GM04503 (cell line): ENCODE results near the gene WNT11.

Experiments used
- DNase-seq: peaks from one replicate; pipeline ENCODE4 v3.0.0-alpha.2; 2012; ENCODE audit warnings: low read depth

Gene WNT11

DNA sequence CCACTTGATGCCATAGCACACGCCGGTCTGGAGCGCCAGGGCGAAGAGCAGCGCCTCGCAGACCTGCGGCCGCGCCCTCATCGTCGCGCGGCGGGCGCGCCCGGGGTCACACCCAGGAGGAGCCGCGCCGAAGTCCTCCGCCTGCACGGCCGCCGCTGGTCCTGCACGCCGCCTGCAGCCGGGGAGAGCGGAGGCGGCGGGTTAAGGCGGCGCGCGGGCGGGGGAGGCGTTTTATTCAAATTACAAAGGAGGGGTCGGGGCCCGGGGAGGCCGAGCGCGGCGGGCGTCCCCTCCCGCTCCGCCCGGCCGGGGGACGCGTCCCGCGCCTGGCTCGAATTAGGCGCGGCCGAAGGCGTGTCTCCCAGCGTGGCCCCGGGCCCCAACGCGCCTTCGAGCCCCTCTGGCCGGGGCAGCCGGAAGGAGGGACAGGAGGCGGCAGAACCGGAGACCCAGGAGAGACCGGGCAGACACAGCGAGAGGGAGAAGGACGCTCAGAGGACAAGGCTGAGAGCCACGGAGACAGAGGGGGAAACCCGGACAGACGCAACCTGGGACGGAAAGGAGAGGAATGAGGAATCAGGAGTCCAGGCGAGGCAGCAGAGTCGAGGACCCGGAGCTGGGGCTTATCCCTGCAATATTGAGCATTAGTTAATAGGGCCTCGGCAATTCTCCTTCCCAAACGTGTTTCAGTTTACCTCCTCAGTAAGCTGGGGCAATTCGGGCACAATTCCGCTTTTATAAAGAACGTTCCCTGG, at the start of gene WNT11:
Gene WNT11, minus strand, starts transcription at position 176 of the 755 bp plus-strand sequence. Its CDS starts 95 bp downstream, at position 81.
- no peak for DNase-seq

DNA sequence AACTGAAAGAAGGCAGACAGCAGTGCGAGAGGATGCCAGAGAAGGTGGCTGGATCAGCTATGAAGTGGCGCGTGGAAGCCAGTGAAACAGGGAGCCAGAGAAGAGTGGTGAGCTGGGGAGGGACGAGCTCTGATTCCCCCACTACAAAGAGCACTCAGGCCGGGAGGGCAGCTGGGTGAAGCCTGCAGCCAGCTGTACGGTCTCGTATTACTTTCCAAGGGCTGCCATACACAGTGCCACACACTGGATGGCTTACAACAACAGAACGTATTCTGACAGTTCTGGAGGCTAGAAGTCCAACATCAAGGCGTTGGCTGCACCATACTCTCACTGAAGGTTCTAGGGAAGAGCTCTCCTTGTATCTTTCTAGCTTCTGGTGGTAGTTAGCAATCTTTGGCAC, 47.1 kb upstream of the WNT11 start:
- no peak for DNase-seq

DNA sequence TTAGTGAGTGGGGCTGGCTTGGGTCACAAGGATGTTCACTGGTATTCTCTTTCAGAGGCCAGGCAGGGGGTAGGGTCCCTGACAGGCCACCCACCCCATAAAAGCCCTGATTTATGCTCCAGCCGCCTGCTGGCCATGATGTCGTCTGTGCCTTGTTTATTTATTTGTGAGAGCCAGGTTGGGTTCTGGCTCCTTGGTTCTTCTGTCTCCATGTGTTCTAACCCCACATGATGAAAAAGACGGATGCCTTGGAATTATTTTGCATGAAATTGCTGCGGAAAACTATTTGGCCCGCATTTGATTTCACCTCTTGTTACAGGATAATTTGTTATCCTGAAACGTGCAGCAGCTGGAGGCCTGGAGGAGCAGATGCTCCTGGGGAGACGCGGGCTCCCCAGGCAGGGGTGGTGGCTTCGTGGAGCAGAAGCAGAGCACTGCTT, 46.3 kb upstream of the WNT11 start:
- no peak for DNase-seq

DNA sequence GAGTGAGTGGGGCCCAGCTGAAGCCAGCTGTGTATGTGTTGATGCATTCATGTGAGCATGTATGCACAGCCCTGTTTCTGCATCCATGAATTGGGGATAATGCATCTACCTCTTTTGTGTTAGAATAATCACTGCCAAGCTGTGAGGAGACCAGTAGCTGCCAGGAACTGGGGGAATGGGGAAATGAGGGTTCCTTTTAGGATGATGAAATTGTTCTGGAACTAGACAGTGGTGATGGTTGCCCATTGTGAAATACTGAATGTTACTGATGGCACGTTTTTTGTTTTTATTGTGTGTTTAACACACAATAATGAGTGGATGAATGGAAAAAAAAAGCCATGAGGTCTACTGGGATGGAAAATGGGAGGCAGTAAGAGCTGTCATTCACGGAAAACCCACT, 45.3 kb upstream of the WNT11 start:
- DNase-seq = peak; percentile 23

DNA sequence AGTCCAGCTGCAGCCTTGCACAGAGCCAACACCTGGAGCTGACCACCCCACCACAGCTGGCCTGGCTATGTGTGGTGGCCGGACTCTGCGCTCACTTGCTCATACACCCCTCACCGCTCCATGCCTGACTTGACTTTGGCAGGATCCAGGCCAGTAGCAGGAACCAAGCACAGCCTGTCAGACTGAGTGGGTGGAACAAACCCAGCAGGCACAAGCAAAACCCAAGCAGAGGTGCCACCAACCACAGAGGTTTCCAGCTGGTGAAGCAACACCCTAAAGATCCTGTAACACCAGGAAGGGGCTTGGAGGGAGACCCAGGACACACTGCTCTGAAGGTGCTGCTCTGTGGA, 44.9 kb upstream of the WNT11 start:
- DNase-seq = no peak

DNA sequence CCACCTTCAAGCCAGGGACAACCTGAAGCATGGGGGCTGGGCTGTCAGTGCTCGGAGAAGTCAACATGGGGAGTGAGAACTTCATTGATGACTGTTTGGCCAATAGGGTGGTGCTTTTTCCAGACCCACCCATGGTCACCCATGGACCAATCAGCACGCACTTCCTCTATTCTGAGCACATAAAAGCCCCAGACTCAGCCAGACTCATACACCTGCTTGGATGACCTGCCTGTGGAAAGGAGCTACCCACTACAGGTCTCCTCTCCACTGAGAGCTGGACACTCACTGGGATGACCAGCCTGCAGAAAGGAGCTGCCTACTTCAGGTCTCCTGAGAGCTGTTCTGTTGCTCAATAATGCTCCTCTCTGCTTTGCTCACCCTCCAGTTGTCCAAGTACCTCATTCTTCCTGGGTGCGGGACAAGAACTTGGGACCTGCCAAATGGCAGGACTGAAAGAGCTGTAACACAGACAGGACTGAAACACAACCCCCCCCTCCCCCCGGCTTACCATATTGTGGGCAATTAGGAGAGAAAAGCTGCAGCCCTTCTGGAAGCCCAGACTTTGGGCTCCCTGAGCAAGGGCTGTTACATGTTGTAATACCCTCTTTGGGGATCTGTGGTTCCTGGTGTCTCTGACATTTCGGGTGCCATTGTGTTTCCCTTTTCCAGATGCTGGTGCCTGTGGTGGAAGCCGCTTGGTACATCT, 44.4 kb upstream of the WNT11 start:
- no peak for DNase-seq

DNA sequence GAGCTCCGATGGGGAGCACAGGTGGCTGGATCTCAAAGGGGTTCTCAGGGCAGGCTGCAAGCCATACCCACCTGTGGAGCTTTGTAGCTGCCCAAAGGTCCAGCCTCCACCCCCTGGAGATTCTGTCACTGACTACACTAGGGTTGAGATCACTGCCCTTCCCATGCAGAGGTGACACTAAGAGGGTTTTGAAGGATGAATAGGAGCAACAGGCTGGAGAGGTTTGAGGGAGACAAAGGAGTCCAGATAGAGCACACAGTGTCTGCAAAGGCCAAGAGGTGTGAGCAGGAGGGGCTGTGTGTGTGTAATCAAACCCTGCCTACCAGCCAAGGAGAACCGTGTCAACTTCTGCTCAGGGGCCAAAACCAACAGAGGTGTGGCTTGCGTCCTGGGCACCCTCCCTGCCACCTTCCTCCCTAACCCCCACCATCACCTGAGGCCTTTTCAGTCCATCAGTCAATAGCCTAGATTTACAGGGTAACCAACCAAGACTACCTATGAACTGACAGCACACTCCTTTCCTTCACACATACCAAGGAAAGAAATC, 43.0 kb upstream of the WNT11 start:
- DNase-seq = no peak

DNA sequence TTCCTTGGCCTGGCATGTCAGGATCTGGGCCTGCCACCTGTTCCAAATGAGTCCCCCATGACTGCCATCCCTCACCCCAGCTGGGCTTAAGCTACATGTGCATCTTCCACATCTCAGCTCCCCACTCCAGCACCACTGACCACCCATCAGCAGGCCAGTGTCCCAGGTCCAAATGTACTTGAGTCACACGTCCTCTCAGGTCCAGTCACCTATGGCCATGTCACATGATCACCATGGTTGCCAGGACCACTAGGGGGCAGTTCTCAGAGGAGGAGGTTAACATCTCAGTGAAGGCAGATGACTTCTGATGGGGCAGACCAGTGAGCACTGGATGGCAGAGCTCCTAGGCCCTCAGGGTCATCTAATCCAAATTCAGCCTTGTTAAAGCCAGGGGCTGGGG, 41.9 kb upstream of the WNT11 start:
- DNase-seq = no peak

DNA sequence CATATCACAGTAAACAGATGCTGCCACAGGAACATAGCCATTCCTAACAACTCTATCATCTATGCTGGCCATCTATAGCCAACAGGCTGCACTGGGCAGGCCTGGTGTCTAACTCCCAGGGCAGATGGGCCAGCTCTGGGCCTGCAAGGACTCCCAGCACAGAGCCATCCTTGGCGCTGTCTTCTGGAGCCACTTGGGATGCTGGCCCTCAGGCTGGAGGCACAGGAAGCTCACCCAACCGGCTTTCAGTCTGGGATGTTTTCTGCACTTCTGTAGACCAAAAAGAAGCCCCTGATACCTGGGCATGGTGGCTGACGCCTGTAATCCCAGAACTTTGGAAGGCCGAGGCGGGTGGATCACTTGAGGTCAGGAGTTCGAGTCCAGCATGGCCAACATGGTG, 40.8 kb upstream of the WNT11 start:
- no peak for DNase-seq

DNA sequence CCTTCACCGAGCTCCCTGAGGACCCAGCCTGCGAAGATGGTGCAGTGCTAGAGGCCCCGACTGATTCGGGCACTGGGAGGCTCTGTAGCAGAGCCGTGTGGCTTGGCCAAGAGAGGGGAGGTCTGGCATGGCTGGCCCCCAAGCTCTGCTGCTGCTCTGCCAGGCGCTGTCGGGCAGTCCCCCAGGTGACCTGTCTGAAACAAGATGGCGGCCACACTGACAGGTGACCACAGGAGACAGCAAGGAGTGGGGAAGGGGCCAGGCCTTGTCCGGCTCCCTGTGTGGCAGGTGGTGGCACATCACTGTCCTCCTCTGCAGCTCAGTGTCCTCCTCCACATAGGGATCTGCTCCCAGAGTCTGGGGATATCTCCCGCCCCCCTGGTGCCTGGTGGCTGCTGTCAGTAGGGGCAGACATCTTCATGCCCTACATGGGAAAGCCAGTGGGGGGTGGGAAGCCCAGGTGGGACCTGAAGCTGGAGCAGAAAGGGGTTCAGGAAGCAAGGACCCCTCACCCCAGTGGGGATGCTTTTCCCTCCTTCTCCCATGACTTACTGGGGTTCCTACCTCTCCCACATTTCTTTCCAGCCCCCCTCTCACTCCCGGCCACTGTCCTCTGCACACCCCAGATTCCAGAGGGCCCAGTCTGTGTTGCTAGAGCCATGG, 40.1 kb upstream of the WNT11 start:
- DNase-seq = no peak

DNA sequence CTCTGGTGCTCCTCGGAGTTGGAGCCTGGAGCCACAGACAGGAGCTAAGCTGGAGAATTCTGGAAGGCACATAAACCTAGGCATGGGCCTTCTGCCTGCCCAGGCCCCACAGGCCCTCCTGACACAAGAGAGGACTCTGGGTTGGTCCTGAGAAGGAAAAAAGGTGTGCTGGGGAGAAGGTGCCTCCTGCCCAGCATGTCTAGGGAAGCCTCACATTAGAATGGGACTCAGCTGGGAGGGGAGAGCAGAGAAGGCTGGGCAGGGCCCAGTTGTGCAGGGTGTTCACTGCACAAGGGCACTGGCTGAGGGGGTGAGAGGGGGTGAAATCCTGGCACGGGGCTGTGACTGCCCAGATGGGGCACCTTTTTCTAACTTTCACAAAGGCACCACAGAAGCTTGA, 39.4 kb upstream of the WNT11 start:
- no peak for DNase-seq

DNA sequence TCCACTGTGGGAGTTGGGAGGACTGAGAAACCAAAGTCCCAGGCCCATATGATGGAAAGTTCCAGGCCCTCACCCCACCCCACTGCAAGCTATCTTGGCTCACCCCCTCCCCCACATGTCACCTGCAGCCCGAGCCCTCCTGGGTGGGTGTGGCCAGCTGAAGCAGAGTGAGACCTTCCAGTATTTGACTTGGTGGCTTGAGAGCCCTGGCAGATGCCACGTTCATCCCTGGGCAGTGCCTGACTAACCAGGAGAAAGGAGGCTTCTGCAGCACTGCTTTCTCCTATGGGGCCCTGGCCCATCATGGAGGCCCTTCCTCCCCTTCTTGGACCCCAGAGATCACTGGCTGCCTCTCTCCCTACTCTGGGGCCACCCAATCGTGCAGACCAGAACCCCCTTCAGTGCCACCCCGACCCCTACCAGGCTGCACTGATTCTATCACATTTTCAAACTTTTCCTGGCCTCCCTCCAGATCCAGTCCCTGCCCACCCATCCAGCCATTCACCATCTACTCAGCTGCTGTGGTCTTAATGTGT, 38.1 kb upstream of the WNT11 start:
- DNase-seq = no peak

DNA sequence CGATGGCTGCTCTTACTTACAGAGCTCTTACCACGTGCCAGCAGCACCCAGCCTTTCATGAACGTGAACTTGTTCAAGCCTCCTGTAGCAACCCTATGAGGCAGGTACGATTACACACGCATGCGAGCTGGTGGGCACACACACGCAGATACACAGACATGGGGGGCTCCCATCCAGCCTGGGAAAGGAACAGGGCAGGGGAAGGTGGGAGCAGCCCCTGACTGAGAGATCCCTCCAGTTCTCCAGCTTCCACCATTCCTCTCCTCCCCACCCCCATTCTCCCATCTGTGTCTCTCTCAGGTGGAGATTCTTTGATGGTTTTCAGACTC, 37.6 kb upstream of the WNT11 start:
- DNase-seq = no peak

DNA sequence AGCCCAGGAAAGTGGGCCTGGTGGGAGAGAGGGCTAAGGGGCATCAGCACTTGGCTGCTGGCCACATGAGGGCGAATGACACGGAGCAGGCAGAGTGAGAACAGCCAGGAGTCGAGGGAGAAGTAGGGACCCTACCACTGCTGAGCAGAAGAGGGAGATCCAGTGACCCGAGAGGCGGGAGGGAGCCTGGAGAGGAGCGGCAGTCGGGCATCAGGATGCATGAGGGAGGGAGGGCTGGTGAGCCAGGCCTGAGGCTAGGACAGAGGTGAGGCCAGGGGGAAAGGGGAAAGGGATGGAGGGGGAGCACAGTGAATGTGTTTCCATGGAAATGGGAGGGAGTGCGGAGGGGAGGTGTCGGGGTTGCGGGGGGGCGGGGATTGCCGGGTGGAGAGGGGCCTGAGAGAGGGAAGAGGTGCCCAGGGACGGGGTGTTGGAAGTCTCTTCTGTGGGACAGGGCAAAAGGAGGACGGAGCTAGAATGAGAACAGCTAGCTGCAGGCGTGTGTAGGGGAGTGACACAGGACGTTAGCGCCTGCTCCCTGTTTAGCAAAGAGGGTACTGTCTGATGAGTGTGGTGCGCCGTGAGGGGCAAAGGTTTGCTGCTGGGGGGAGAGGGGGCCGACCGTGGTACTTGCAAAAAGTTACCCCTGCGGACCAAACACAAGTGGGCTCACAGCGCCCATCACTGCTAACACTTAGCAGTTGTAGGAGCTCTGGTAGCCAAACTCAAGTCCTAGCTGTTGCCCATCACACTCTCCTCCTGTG, 37.1 kb upstream of the WNT11 start:
- DNase-seq = no peak

DNA sequence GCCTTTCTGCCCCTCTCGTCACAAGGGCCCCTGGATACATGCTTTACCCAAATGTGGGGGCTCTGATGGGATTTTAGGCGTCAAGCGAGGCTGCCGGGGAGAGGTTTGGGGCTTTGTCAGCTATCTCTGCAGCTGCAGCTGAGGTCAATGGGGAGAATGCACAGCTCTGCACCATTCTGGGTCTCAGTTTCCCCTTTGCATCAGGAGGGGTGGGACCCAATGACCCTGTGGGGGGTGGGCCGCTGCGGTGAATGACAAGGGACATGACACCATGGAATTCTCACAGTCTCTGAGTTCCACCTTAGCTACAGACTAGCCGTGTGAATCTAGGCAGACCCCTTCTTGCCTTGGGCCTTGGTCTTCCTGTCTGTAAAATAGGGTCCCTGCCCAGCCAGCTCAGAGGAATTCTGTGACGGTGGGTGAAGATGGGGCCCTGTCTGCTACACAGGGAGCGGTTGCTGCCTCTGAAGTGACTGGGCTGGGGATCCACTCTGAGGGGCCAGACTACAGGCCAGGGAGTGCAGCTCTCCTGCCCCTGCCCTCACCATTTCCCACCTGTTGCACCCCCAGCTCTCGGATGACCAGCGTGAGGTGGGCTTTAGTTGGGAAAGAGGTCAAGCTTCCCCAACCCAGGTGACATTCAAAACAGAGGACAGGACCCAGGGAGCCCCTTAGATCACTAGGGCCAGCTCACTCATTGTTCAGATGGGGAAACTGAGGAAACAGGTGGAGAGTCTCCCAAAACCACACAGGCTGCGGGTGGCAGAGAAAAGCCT, 35.9 kb upstream of the WNT11 start:
- no peak for DNase-seq

DNA sequence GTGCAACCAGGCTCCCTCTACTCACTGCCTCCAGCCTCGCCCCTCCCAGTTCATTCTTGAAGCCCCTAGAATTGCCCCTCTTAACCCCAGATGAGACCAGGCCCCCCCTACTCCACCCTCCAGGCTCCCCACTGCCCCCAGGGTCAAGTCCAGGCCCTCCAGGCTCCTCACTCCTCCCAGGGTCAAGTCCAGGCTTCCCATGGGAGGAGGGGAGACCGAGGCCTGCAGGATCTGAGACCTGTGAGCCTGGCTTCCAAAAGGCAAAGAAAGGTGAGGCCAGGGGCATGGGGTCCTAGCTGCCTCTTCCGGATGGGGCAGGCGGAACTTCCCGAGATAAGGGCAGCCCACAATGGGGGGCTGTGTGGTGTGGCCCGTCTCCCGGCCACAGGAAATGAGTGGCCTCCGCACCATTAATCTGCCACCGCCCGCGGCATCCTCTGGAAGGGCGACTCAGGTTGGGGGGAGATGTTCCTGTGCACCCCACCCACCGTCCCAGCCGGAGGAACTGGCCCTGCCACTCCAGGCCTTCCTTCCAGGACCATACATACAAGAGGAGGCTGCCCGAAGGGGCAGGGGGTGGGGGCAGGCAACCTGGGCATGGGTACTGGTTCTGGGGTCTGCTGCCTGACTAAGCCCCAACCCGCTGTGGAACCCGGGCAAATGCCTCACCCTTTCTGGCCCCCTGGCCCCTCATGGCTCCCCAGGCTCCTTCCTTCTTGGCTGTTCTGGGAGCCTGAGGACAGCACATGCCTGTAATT, 35.1 kb upstream of the WNT11 start:
- DNase-seq = no peak

DNA sequence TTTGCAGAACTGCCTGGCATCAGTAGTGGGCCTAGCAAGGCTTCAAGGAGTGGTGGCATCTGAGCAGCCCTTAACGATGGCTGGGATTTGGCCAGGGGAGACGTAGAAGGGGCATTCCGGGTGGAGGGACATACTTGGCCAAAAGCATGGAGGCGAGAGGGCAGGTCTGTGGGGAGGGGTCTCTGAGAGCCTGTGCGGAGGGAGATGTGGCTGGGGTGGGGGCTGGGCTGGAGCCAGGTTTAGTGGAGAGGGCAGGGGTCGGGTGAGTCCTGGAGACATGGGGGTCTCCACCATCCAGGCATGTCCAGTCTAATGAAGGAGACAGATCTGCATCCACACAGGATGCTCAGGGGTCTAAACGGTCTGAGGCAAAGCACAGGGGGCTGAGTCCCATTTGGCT, 34.4 kb upstream of the WNT11 start:
- no peak for DNase-seq

DNA sequence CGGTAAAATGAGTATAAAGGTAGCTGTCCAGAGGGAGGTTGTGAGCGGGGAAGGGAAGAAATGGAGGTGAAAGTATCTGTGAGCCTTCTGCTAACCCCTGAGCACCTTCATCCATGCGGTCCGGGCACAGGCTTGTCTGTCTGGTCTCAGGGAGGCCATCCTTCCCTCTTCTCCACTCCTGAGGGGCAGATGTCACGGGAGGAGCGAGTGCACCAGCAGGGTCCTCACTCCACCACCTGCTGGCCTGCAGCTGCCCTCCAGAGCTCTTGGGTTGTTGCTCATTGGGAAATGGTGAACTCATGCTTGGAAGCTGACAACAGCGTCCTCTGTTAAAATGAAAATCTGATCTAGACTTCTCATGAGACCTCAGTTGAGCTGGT, 33.8 kb upstream of the WNT11 start:
- DNase-seq = no peak

DNA sequence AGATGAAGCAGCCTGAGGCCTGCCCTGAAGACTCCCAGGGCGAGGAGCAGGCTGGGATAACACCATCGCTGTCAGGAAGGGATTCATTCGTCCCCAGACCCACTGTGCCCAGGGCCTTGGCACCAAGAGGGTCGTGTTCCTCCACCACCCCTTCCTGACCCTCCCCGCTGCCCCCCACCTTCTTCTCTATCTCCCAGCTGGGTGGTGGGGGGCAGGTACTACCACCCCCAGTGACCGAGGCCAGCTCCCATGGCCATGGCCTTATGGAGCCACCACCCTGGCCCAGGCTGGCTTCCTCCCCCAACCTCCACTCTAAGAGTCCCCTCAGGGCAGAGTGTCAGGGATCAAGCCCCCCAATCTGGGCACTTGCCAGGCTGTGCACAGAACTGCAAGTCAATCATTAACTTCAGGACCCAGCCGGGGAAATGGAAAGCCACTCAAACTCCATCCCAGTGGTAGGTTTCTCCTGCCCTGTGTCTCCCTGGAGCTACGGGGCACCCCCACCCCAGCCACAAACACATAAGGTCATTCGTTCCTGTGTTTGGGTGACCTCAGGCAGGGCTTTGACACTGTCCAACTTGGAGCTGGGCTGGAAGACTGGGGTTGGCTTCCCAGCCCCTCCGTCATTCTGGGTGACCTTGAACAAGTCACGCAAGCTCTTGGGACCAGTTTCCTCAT, 33.3 kb upstream of the WNT11 start:
- no peak for DNase-seq

DNA sequence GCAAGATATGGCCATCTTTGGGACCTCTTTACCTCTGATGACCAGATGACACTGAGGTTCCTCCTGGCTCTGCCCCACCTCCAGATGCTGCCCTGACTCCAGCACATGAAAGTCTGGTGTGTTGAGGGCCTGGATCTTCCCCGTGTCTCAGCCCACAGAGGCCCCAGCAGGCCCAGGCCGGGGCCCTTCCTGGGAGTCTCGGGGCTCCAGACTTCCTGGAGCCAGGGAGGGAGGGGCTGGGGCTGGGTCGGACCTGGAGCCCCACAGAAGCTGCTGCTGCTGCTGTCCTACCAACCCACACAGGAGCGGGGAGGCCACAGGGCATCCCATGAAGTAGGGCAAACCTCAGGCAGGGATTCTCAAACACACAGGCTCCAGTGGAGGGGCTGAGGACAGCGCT, 32.2 kb upstream of the WNT11 start:
- DNase-seq = no peak
